Upper lobe of left lung (tissue), 4 donors: ENCODE data around the gene INPP5E.

Experiments used
- CTCF ChIP-seq, 6 experiments: fragments of 450-650 bp in 4 of 6; fragments of 200-600 bp in 2 of 6; sonication (generic) in 2 of 6; IDR thresholded peaks; one replicate each; pipeline ENCODE4 v1.5.1; 2016 to 2019; ENCODE audit warnings: antibody characterized with exemption in 6 of 6
- EP300 ChIP-seq, 4 donors: sonication (generic); formaldehyde crosslinking; IDR thresholded peaks; one replicate each; pipeline ENCODE4 v1.5.1; 2017; ENCODE audit warnings: antibody characterized with exemption in 4 of 4, control low read depth in 2 of 4
- POLR2A ChIP-seq, 4 donors: fragments of 450-650 bp; IDR thresholded peaks; one replicate each; pipeline ENCODE4 v1.5.1; 2016 to 2017; ENCODE audit warnings: antibody characterized with exemption in 4 of 4, mild to moderate bottlenecking in 2 of 4
- POLR2AphosphoS5 ChIP-seq, 2 donors: sonication (generic); formaldehyde crosslinking; IDR thresholded peaks; one replicate each; pipeline ENCODE4 v1.5.1; 2017; ENCODE audit warnings: antibody characterized with exemption in 2 of 2

GRCh38 chr9:136395345-136396218 lies 44.1 kb downstream of the INPP5E start:
- no peak for TF ChIP-seq CTCF (IDR thresholded peaks at IDR 0.05)
- TF ChIP-seq POLR2A (IDR thresholded peaks at IDR 0.05), result no peak
- TF ChIP-seq EP300 (IDR thresholded peaks at IDR 0.05), result no peak
- no peak for TF ChIP-seq POLR2AphosphoS5 (IDR thresholded peaks at IDR 0.05)
